ENCODE measurements around the gene BORA.

DNA sequence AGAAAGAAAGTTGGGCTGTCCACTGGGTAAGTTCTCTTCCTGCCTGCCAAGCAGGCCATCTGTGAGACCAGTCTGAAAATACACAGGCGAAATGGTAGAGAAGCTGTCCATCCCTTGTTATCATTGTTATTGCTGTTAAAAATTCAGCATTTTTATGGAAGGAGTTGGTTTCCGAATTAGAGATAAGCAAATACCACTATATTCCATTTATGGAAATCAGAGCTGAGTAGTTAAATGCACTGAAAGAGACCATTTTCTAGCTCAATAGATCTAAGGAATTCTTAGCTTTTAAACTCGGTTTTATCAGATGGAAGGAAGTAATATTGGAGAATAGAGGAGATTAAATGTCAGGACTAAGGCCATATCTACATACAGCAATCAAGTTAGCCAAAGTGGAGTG lies 41.0 kb upstream of the BORA start:
- TF ChIP-seq, protein P1, sequence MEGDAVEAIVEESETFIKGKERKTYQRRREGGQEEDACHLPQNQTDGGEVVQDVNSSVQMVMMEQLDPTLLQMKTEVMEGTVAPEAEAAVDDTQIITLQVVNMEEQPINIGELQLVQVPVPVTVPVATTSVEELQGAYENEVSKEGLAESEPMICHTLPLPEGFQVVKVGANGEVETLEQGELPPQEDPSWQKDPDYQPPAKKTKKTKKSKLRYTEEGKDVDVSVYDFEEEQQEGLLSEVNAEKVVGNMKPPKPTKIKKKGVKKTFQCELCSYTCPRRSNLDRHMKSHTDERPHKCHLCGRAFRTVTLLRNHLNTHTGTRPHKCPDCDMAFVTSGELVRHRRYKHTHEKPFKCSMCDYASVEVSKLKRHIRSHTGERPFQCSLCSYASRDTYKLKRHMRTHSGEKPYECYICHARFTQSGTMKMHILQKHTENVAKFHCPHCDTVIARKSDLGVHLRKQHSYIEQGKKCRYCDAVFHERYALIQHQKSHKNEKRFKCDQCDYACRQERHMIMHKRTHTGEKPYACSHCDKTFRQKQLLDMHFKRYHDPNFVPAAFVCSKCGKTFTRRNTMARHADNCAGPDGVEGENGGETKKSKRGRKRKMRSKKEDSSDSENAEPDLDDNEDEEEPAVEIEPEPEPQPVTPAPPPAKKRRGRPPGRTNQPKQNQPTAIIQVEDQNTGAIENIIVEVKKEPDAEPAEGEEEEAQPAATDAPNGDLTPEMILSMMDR (IDR thresholded peaks at IDR 0.05): no peak
- TF ChIP-seq EP300 (IDR thresholded peaks at IDR 0.05) (no peak), POLR2AphosphoS5 (IDR thresholded peaks at IDR 0.05) (no peak), POLR2A (IDR thresholded peaks at IDR 0.05) (no peak)
